ENCODE results near the gene PTPN6.

PTPN6 gene

GRCh38 chr12:7004840-7005239 is 53.7 kb downstream of the PTPN6 start:
- no peaks in the 10 kb centered on the region for H3K4me1 ChIP-seq (ENCODE audit: insufficient read depth, low read length)
- no peak overlapping the region for H3K9ac ChIP-seq (ENCODE audit: low read depth, low read length)
- no peaks in the 10 kb centered on the region for H3K9me3 ChIP-seq (ENCODE audit: control insufficient read depth, insufficient read depth, low read length)
- no peaks in the 10 kb centered on the region for H3K36me3 ChIP-seq (ENCODE audit: insufficient read depth, low read length)

- H3K4me1 ChIP-seq (ENCODE audit: insufficient read depth, low read length): no peaks in the 10 kb centered on the region
- no peaks in the 10 kb centered on the region for H3K9me3 ChIP-seq (ENCODE audit: control insufficient read depth, insufficient read depth, low read length)
- H3K9ac ChIP-seq (ENCODE audit: low read depth, low read length): no peak overlapping the region
- no peaks in the 10 kb centered on the region for H3K36me3 ChIP-seq (ENCODE audit: insufficient read depth, low read length)
Measured at GRCh38 chr12:7005311-7005710, 54.2 kb downstream of the PTPN6 start.

- Histone ChIP-seq H3K36me3 (ENCODE audit: insufficient read depth, low read length) (no peaks in the 10 kb centered on the region), H3K9ac (ENCODE audit: low read depth, low read length) (no peak overlapping the region), H3K4me1 (ENCODE audit: insufficient read depth, low read length) (no peaks in the 10 kb centered on the region), H3K9me3 (ENCODE audit: control insufficient read depth, insufficient read depth, low read length) (no peaks in the 10 kb centered on the region)
Measured at GRCh38 chr12:7006639-7007038, 55.5 kb downstream of the PTPN6 start.

- no peaks in the 10 kb centered on the region for H3K36me3 ChIP-seq (ENCODE audit: insufficient read depth, low read length)
- H3K4me1 ChIP-seq (ENCODE audit: insufficient read depth, low read length): no peaks in the 10 kb centered on the region
- H3K9ac ChIP-seq (ENCODE audit: low read depth, low read length): no peak overlapping the region
- no peaks in the 10 kb centered on the region for H3K9me3 ChIP-seq (ENCODE audit: control insufficient read depth, insufficient read depth, low read length)
Measured at GRCh38 chr12:7008864-7009263, 57.7 kb downstream of the PTPN6 start.

- no peak overlapping the region for H3K9ac ChIP-seq (ENCODE audit: low read depth, low read length)
- H3K9me3 ChIP-seq (ENCODE audit: control insufficient read depth, insufficient read depth, low read length): no peaks in the 10 kb centered on the region
- no peaks in the 10 kb centered on the region for H3K36me3 ChIP-seq (ENCODE audit: insufficient read depth, low read length)
- H3K4me1 ChIP-seq (ENCODE audit: insufficient read depth, low read length): no peaks in the 10 kb centered on the region
Measured at GRCh38 chr12:7009512-7009911, 58.4 kb downstream of the PTPN6 start.
